ENCODE data around the gene MTA1.

Gene MTA1

DNA sequence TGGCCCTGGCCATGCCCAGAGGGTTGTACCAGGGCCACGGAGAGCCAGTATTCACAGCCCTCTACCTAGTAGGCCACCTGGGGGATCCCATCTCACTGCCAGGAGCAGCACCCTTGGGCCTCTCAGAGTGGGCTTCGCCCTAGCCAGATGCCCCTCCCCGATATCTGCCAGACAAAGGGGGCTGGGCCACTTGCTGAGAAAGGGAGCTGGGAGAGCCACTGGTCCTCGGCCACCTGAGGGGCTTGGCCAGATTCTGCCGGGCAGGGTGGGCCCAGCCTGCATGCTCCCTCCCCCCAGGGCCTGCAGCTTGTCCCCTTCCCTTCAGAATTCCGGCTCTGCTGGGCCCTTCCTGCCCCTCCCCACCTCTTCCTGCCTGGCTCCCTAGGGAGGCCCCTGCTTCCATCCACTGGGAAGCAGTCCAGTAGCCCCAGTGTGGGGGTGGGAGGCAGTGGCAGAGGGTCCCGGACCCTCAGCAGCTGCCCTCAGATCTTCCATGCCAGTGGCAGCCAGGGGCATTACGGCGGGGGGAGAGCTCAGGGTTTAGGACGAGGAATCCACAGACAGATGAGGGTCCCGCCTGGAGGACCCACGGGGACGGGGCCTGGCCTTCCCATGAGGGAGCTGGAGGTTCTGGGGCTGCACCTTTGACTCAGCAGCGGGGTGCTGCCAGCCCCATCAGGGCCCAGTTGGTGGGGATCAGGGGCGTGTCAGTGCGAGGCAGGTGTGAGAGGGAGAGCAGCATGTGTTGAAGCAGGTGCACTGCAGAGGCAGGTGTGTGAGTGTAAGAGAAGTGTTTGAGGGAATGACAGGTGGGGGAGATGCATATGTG lies 57.4 kb downstream of the MTA1 start:
- no peak for DNase-seq (ENCODE audit: low read depth)

DNA sequence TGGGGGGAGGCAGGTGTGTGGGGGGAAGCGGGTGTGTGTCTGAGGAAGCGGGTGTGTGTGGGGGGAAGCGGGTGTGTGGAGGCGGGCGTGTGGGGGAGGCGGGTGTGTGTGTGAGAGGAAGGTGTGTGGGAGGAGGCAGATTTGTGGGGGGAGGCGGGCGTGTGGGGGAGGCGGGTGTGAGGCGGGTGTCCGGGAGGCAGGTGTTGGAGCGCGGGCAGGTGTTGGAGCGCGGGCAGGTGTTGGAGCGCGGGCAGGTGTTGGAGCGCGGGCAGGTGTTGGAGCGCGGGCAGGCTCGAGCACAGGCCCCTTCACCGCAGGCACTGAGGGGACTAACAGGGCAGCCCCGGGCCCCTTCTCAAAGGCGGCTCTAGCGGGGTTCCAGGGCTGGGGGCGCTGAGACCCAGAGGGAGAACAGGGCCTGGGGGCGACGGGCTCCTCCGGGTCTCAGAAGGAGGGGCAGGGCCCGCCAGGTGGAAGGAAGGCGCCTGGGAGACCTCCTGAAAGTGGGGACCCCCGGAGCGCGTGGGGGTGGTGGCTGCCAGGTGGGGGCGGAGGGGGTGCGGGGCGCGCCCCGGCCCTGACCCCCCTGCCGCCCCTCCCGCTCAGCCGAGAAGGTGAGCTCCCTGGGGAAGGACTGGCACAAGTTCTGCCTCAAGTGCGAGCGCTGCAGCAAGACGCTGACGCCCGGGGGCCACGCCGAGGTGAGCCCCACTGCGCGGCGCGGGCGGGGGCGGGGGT lies 58.2 kb downstream of the MTA1 start:
- no peak for DNase-seq (ENCODE audit: low read depth)

DNA sequence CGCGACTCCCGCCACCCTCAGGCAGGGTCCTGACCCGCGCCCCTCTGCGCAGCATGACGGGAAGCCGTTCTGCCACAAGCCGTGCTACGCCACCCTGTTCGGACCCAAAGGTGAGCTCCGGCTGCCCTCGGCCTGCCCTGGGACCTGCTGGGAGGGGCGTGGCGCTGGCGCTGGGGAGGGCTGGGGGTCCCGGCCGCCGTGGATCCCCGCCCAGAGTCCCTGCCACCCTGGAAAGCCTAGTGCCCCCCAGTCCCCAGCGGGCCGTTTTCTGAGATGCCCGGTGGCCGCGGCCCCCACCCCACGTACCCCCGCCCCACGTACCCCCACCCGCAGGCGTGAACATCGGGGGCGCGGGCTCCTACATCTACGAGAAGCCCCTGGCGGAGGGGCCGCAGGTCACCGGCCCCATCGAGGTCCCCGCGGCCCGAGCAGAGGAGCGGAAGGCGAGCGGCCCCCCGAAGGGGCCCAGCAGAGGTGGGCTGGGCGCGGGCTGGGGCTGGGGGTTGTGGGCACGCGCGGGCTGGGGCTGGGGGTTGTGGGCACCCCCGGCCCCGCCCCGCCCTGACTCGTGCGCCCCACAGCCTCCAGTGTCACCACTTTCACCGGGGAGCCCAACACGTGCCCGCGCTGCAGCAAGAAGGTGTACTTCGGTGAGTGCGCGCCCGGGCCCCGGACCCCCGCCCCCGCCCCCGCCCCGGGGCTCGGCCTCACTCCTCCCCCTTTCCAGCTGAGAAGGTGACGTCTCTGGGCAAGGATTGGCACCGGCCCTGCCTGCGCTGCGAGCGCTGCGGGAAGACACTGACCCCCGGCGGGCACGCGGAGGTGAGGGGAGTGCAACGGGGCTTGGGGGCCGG lies 59.0 kb downstream of the MTA1 start:
- no peak for DNase-seq (ENCODE audit: low read depth)

DNA sequence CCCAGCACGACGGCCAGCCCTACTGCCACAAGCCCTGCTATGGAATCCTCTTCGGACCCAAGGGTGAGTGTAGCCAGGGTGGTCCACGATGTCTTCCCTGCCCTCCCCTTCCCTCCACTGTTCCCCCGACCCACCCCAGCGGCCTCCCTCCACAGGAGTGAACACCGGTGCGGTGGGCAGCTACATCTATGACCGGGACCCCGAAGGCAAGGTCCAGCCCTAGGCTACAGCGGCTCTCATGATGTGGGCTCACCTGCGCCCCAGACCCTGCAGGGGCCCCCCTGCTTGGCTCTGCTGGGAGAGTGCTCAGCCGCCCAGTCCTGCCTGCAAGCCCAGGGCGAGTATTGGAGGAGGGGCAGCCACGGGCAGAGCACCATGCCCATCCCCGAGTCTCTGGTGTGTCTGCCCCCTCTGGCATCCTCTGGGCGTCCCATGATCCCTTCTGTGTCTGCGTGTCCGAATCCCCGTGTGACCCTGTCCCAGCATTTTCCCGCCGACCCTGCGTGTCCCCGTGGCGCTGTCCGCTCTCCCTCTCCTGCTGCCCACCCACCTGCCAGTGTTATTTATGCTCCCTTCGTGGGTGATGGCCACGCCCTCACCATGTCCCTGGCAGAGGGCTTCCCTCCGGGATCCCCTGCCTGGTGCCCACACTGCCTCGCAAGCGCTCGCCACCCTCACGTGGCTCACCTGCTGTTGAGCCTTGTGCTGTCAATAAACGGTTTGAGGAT lies 60.0 kb downstream of the MTA1 start:
- no peak for DNase-seq (ENCODE audit: low read depth)

DNA sequence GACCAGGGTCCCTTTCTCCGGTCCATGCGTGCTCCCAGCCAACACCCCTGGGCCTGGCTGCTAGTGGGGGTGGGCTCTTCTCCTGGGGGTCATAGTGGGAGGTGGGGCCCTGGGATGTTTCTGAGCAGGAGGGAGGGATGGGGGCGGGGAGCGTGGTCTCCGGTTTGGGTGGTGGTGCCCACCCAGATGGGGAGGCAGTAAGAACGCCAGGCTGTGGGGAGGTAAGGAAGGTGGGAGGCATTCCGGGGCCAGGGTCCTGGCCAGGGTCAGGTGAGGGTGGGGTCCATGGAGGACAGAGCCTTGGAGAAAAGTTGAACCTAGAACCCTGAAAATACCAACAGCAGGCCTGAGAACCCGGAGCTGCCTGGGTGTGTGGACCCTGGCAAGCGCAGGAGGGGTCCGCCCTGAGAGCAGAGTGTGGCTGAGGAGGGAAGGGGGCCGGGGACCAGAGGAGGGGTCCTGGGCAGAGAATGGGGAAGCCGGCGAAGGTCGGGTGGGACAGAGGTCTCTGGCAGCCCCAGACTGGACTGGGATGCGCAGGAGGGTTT lies 60.6 kb downstream of the MTA1 start:
- DNase-seq (ENCODE audit: low read depth), result no peak

DNA sequence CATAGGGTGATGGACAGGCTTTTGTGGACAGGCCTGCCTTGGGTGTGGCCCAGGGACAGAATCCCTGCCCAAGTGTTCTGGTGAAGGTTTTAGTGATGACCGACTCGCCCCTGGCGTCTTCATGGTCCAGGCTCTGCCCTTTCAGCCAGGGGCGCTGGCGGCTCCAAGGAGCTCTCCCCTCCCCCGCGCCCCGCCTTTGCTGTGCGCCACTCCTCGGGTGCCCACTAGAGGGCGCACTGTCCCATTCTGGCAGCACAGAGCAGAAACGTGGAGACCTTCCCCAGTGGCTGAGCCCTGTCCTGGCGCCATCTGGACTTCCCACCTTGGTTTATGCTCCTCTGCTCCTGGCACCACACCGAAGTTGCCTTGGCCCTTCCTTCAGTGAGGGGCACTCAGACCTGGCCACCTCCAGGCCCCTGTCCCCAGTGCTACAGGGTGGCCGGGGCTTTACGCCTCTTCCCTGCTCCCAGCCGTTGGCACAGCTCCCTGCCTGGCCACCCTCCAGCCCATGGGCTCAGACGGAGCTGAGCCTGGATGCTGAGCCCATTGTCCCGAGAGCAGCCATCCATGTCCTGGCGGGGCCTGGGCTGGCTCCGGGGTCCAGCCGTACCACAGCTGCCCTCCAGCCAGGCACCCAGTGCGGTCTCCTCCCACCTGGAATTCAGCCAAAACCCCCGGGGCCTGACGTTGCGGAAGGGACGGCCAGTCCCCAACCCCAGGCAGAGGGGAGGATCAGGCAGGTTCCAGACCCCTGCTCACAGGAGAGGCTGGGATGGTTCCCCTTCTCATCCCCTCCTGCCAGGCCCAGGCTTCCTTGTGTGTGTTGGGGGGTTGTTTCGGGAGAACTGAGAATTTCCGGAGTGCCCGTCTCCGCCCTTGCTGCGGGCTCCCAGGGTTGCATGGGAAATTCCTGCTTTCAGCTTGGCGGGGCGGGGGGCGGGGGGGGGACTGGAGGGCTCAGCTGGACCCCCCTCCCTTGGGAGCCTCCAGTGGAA lies 61.5 kb downstream of the MTA1 start:
- DNase-seq (ENCODE audit: low read depth), result peak; percentile 91

DNA sequence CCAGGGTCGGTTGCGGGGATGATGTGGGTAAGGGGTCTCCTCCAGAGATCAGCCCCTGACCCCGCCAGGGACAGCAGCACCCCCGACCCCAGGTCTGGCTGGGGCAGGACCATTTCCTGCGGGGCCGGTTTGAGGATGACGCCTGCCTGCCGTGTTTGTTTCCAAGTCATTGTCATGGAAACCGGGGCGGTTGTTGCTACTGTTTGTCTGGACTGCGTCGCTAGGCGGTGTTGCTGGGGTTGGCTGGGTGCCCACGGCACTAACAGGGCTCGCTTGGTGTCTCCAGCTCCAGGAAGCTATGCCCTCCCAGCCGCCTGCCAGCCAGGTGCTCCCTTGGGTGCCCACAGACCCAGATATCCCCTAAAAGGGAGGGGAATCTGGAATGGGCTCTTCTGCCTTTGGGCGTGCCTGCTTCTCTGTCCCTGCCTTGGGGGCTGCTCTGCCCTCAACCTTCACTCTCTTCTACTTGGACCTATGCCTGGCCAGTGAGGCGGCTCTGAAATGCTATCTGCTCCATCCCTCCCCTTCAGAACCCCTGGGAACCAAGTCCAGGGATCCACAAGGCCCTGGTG lies 62.3 kb downstream of the MTA1 start:
- DNase-seq (ENCODE audit: low read depth), result peak; percentile 88

DNA sequence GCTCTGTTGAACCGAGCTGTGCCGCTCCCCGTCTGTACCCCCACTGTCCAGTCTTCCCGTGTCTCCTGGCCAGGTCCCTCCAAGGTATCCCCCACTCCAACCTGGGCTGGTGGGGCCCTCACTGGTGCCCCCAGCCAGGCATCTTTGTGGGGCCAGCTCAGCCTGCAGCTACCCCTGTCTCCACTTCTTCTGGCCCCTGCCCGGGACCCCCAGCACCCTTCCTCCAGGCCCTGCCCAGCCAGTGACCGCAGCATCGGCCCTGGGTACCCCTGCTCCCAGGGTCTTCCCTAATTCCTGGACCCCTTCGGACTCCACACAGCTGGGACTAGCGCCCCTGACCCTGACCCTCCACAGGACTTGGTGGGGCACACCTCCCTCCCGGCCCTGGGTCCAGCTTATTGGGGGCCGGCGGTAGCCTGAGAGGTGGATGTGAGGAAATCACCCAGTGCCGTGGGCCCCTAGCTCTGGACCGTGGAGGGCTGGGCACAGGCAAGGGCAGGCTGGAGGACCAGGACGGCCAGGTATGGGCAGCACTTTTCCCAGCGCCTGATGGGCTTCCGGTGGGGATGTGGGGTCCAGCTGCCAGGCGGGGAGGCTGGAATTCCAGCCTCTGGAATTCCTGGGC lies 63.0 kb downstream of the MTA1 start:
- no peak for DNase-seq (ENCODE audit: low read depth)

DNA sequence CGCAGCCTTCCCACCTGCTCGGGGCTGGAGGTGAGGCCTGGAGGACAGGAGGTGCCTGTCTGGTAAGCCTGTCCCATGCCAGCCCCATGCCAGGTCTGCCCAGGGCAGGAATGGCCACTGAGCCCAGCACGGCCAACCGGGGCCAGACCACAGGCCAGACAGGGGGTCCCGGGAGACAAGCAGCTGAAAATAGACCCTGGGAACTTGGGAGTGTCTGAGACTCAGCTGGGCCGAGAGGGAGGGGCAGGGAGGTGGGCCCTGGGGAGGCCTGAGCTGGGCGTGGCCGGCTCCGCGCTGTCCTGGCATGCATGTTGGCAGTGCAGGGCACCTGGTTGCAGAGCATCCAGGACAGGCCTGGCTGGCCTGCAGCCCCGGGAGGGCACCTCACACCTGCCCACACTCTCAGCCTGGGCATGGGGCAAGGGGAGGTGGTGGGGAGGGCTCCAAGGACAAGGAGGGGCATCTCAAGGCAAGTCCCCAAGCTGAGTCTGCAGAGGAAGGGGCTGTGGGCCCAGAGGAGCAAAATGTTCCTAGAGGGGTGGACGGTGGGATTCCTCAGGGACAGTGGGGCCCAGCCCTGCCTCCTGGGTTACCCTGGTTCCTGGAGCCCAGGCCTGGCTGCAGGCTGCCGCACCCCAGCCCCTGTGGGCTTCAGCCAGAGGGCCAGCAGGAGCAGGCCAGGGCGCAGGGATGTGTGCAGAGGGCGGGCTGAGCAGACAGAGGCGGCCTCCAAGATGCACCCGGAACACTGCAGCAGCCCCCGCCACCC lies 63.9 kb downstream of the MTA1 start:
- DNase-seq (ENCODE audit: low read depth), result no peak

DNA sequence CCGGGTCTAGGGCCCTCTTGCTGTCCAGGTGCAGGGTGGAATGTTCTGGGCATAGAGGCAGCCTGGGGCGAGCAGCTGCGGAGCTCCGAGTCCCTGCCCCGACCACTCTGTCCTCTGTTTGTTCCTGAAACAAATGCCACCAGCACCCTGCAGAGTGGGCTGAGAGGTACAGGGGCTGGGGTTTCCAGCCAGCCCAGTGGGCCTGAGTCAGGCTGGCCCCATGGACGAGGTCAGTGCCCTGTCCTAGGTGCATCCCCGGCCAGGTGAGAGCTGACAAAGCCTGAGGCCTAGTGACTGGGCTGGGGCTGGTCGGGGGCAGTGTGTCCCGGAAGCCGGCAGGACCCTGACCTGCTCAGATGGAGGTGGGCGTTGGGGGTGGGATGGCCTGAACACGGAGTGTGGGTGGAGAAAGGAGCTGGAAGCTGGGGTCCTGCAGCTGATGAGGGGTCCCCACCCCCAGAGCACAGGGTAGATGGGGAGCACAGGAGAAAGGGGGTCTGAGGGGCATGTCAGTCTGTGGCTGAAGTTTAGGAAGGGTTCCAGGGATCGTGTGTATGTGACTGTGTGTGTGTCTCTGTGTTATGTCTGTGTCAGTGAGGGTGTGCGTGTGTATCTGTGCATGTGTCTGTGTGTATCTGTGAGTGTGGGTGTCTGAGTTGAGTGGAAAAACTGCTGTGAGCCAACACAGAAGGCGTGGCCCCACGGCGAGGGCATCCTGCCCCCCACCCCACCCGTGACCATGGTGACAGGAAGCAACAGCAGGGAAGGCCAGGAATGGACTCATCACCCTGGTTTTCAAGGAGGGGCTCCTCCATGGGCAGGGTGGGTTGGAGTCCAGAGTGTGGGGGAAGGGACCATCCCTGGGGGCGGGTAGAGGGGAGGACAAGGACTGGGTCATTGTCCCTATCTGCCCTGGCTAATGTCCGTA lies 64.7 kb downstream of the MTA1 start:
- DNase-seq (ENCODE audit: low read depth), result no peak

DNA sequence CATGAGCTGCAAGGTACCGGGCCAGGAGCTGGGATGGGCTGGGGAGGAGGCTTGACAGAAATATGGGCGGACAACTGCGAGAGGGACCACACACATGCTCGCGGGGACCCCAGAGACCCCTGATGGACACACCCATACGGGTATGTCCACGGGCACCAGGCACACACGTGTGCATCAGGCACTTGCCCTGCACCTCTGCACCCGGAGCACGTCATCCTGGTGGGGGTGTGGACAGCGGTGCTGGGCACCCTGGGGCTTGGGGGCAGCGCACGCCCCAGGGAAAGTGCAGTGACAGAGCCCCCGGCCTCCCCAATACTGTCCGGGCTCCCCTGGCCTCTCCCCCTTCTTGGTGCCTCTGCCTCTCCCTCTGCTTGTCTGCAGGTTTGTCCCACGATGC lies 65.4 kb downstream of the MTA1 start:
- no peak for DNase-seq (ENCODE audit: low read depth)

DNA sequence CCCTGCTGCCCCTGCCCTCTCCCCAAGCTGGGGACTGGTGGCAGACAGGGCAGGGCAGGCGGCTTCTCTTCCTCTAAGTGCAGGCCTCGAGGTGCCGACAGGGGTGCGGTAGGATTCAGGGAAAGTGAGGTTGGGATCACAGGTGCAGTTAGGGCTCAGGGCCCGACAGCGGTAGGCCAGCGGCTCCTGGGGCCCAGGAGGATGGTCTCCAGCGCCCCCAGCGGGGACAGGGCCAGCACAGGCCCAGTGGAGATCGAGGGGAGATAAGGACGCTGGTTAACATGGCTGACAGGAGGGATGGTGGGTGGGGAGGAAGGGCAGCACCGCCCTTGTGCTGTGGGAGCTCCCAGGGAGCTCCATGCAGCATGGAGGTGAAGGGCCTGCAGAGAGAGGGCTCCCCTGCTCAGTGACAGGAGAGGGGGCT lies 66.1 kb downstream of the MTA1 start:
- peak; percentile 44 for DNase-seq (ENCODE audit: low read depth)

DNA sequence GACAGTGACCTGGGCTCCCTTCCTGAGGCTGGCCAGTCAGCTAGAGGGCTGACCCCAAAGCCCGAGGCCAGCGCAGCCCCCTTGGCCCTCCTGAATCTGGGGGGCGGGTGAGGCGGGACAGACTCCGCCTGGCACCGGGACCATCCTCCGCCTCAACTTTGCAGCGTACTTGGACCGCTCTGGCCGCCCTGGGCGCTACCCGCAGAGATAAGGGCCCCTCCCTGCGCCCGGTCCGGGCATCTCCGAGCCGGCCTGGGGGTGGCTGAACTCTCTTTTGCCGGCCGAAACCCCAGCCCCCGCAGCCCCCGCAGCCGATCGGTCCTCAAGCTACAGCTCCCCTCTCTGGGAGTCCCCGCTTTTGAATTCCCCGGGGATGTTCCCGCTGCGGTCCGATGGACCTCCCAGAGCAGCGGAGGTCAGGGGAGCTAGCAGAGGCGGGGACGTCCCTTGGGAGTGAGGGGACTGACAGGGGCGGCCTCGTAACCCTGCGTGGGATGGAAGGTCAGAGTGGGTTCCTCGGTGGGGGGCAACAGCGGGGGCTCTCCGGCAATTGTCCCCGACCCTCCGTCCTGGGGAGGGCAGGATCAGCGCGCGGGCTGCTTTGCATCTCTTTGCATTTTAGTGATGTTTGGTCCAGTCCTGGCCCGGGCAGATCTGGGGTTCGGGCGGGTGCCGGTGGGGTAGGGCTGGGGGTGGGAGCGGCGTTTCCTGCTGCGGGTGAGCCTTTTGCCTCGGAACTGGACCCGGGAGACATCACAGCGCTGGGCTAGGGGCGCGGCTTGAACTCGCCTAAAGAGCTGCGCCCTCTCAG lies 66.7 kb downstream of the MTA1 start, which contains the start of gene CRIP1:
Gene CRIP1 (plus strand): TSS at position 724 of the 811 bp plus-strand sequence. CDS start 374 bp downstream, outside the sequence.
- no peak for DNase-seq (ENCODE audit: low read depth)

DNA sequence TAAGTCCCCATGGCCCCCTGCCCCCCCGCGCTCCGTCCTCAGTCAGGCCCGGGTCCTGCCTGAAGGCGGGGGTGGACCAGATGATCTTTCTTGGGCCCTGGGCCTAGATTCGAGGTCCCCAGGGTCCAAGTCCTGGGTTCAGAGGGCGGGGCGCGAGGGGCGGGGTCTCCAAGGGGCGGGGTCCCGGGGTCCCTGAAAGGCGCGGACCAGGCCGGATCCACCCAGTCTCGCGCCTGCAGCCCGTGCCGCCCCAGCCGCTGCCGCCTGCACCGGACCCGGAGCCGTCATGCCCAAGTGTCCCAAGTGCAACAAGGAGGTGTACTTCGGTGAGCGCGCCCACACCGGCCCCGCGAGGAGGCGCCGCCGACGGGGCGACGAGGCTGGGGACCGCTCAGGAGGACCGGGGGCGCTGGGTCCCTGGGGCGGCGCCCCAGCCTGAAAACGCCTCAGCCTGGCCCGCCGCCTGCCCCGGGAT lies 67.4 kb downstream of the MTA1 start:
- peak; percentile 55 for DNase-seq (ENCODE audit: low read depth)

DNA sequence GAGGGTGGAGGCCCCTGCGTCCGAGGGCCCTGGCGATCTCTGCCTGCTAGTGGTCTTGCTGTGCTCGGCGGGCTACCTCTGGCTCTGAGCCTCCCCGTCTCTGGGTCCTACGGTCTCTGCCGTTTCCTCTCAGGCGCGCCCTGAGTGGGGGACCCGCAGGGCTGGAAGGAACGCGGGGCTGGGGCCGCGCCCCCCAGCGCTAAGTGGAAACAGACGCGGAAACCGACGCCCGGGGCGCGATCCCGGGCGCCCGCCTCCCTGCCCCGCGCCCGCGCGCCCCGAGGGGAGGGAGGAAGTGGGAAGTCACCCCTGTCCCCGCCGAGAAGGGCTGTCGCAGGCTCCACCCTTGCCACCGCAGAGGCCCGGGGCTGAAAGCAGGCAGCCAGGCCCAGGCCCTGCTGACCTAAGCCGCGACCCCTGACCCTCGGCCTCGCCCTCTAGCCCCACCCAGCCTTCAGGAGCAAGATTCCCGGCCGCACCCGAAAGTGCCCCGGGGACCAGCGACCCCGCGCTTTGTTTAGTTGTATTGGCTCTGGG lies 67.9 kb downstream of the MTA1 start:
- peak; percentile 52 for DNase-seq (ENCODE audit: low read depth)
